Loucy (cell line): ENCODE data around the gene ELN.
A peak's percentile ranks its signal among the peaks of the same experiment; 100 is the strongest.

ENCODE experiments used
- H2AFZ ChIP-seq: fragments of 200-600 bp; sonication (generic); 2 replicates; pipeline ENCODE4 v1.6.0; 2016; ENCODE audit warnings: antibody characterized with exemption, mild to moderate bottlenecking, low read length, moderate library complexity
- H3F3A ChIP-seq: fragments of 200-600 bp; 2 replicates; pipeline ENCODE4 v1.6.0; 2016; ENCODE audit warnings: antibody characterized with exemption, low read depth, mild to moderate bottlenecking
- H3K27me3 ChIP-seq: fragments of 200-600 bp; sonication (generic); 2 replicates; pipeline ENCODE4 v1.6.1; 2014; ENCODE audit warnings: low read length, mild to moderate bottlenecking; ENCODE audit not compliant: insufficient read depth, poor library complexity, severe bottlenecking
- H3K36me3 ChIP-seq: fragments of 200-600 bp; sonication (generic); 2 replicates; pipeline ENCODE4 v1.6.1; 2016; ENCODE audit warnings: low read length; ENCODE audit not compliant: insufficient read depth
- H3K4me1 ChIP-seq: fragments of 200-600 bp; sonication (generic); 2 replicates; pipeline ENCODE4 v1.5.1; 2014; ENCODE audit warnings: low read length, mild to moderate bottlenecking; ENCODE audit not compliant: insufficient read depth, poor library complexity, severe bottlenecking
- H3K4me2 ChIP-seq: fragments of 200-600 bp; sonication (generic); 2 replicates; pipeline ENCODE4 v1.6.0; 2014; ENCODE audit warnings: antibody characterized with exemption, low read length, low read depth, mild to moderate bottlenecking; ENCODE audit not compliant: poor library complexity, severe bottlenecking
- H3K4me3 ChIP-seq: fragments of 200-600 bp; sonication (generic); 2 replicates; pipeline ENCODE4 v1.5.1; 2014; ENCODE audit warnings: low read length, mild to moderate bottlenecking, mixed read lengths; ENCODE audit not compliant: poor library complexity, severe bottlenecking
- H3K79me2 ChIP-seq: fragments of 200-600 bp; sonication (generic); 2 replicates; pipeline ENCODE4 v1.6.1; 2014; ENCODE audit warnings: low read length; ENCODE audit not compliant: insufficient read depth
- H3K9ac ChIP-seq: fragments of 200-600 bp; sonication (generic); 2 replicates; pipeline ENCODE4 v1.6.0; 2014; ENCODE audit warnings: mild to moderate bottlenecking, low read depth, low read length, moderate library complexity; ENCODE audit not compliant: poor library complexity, severe bottlenecking
- H3K9me2 ChIP-seq: fragments of 200-600 bp; sonication (generic); replicated peaks from 2 replicates; pipeline ENCODE4 v1.6.1; 2016; ENCODE audit warnings: low read depth, low read length, mixed read lengths
- H3K9me3 ChIP-seq: fragments of 200-600 bp; sonication (generic); 2 replicates; pipeline ENCODE4 v1.6.1; 2014; ENCODE audit warnings: mild to moderate bottlenecking, antibody characterized with exemption, low read length, low read depth; ENCODE audit not compliant: insufficient read depth
- H4K20me1 ChIP-seq: fragments of 200-600 bp; sonication (generic); 2 replicates; pipeline ENCODE4 v1.6.0; 2014; ENCODE audit warnings: antibody characterized with exemption, low read length, mild to moderate bottlenecking; ENCODE audit not compliant: insufficient read depth, poor library complexity, severe bottlenecking
- CTCF ChIP-seq: fragments of 200-600 bp; sonication (generic); conservative IDR thresholded peaks from 2 replicates; pipeline ENCODE4 v1.5.1; 2014; ENCODE audit warnings: mild to moderate bottlenecking, antibody characterized with exemption, low read length
- EZH2phosphoT487 ChIP-seq: fragments of 200-600 bp; IDR thresholded peaks from 2 replicates; pipeline ENCODE4 v1.6.1; 2018; ENCODE audit warnings: antibody characterized with exemption, mild to moderate bottlenecking, moderate library complexity, borderline replicate concordance

Gene ELN

GRCh38 chr7:74064696-74065095 is 36.7 kb downstream of the ELN start:
- TF ChIP-seq EZH2phosphoT487, result no peak
- Histone ChIP-seq H2AFZ (no peak overlapping the region), H3K4me3 (no peak overlapping the region), H3K9me2 (no peaks in the 10 kb centered on the region), H3K36me3 (no peaks in the 10 kb centered on the region), H4K20me1 (no peaks in the 10 kb centered on the region), H3K9ac (no peak overlapping the region), H3F3A (no peaks in the 10 kb centered on the region), H3K27me3 (no peaks in the 10 kb centered on the region), H3K4me2 (no peak overlapping the region), H3K4me1 (no peaks in the 10 kb centered on the region), H3K9me3 (no peaks in the 10 kb centered on the region), H3K79me2 (no peaks in the 10 kb centered on the region)

GRCh38 chr7:74066626-74067025 is 38.7 kb downstream of the ELN start:
- H3F3A ChIP-seq, result no peaks in the 10 kb centered on the region
- H2AFZ ChIP-seq, result no peak overlapping the region
- H3K36me3 ChIP-seq, result no peaks in the 10 kb centered on the region
- no peaks in the 10 kb centered on the region for H3K27me3 ChIP-seq
- no peaks in the 10 kb centered on the region for H4K20me1 ChIP-seq
- H3K4me1 ChIP-seq, result no peaks in the 10 kb centered on the region
- no peaks in the 10 kb centered on the region for H3K9me2 ChIP-seq
- no peak overlapping the region for H3K9ac ChIP-seq
- no peak overlapping the region for H3K4me2 ChIP-seq
- no peaks in the 10 kb centered on the region for H3K79me2 ChIP-seq
- no peaks in the 10 kb centered on the region for H3K9me3 ChIP-seq
- TF ChIP-seq CTCF, result no peak
- TF ChIP-seq EZH2phosphoT487, result no peak
- H3K4me3 ChIP-seq, result no peak overlapping the region

- no peaks in the 10 kb centered on the region for H4K20me1 ChIP-seq
- H3K4me2 ChIP-seq, result no peak overlapping the region
- TF ChIP-seq EZH2phosphoT487, result no peak
- TF ChIP-seq CTCF, result no peak
- no peaks in the 10 kb centered on the region for H3K4me1 ChIP-seq
- H3K9me3 ChIP-seq, result no peaks in the 10 kb centered on the region
- no peak overlapping the region for H3K4me3 ChIP-seq
- peak overlapping the region; percentile 43; the same call in 1 of the 2 replicates for H2AFZ ChIP-seq
- H3K9me2 ChIP-seq, result no peaks in the 10 kb centered on the region
- H3K9ac ChIP-seq, result no peak overlapping the region
- H3K36me3 ChIP-seq, result no peaks in the 10 kb centered on the region
- H3F3A ChIP-seq, result no peaks in the 10 kb centered on the region
- no peaks in the 10 kb centered on the region for H3K27me3 ChIP-seq
- H3K79me2 ChIP-seq, result no peaks in the 10 kb centered on the region
Observed at GRCh38 chr7:74068378-74069085, 40.6 kb downstream of the ELN start.

- Histone ChIP-seq H3K36me3 (no peaks in the 10 kb centered on the region), H4K20me1 (no peaks in the 10 kb centered on the region), H3K9me2 (no peaks in the 10 kb centered on the region), H3K4me1 (no peaks in the 10 kb centered on the region), H3K9ac (no peak overlapping the region), H3K4me3 (no peak overlapping the region), H3K4me2 (no peak overlapping the region), H2AFZ (no peak overlapping the region), H3F3A (no peaks in the 10 kb centered on the region), H3K9me3 (no peaks in the 10 kb centered on the region), H3K27me3 (no peaks in the 10 kb centered on the region), H3K79me2 (no peaks in the 10 kb centered on the region)
- TF ChIP-seq EZH2phosphoT487 (no peak), CTCF (no peak)
Observed at GRCh38 chr7:74069086-74069541, 41.1 kb downstream of the ELN start.
